HG02981 (cell line): Measurements from ENCODE around the gene TMEM258.

Source experiments
- ATAC-seq: cut with Tn5 transposase; IDR thresholded peaks from one replicate; pipeline ENCODE4 v1.9.1; 2021; ENCODE audit warnings: mild to moderate bottlenecking, moderate library complexity; ENCODE audit not compliant: unreplicated experiment

Gene TMEM258

DNA sequence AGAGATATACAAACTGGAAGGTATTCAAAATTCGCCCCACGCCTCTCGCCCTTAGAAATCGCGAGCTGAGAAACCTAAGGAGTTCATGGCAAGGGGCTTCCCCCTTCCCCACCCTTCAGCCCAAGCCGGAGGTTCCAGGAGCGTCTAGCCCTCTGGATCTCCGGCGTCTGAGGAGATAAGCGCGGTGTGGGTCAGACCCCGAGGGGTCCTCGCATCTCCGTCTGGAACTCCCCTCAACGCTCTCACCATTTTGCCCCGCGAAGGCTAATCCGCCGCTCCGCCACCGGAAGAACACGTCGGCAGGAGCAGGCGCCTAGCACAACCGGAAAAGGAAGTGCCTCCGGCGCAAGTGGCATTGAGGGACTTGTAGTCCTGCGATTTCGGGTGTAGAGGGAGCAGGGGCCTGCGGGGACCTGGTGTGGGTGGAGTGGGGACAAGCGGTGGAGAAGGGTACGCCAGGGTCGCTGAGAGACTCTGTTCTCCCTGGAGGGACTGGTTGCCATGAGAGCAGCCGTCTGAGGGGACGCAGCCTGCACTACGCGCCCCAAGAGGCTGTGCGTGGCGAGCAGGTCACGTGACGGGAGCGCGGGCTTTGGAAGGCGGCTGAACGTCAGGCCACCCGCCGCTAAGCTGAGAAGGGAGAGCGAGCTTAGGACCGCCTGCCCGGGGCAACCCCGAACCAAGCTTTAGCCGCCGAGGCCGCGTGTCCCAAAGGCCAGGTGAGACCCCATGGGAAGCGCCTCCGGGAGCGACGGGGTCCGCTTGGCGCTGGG lies at the start of gene TMEM258, which contains the start of gene FEN1:
TMEM258 (minus strand) TSS at position 290 of the 773 bp plus-strand sequence; CDS start at position 249, 41 bp downstream.
FEN1 (plus strand) TSS at position 602 of the 773 bp plus-strand sequence. CDS start 2,451 bp downstream, outside the sequence.
- peak; percentile 76 for ATAC-seq

DNA sequence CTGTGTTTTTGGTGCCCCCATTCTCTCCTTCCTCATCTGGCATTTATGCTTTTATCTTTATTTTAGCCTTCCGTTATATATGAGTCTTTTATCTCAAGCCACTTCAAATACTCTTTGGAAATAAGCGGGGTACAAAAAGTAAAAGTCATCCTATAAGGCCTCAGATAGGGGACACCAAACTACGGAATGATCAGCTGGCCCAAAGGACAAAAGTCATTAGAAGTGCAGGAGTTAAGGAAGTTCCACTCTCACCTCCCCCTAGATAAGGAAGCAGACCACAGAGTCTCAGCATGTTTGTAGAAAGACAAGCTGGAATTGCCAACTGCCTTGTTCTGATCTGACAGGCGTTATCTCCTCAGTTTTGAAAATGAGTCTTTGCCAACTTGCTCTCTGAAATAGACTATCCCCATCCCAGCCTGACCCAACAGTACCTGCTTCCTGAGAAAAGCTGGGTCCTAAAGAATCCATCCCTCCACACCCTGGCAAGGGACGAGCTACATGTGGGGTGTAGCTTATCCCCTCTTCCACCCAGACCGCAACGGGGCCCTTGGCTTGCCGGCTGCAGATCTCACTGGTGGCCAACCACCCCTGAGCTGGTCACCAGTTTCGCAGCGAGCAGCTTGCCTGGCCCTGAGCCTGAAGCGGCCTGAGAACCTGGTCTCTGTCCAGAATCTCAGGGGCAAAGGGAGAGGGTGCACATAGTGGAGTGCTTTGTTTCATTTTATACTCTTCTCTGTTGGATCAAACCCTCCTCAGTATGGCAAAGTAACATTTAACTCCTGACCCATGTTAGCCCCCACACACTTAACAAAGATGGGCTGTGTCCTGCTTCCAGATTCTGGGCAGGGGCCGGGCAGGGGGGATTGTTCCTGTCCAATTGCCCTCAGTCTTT lies 49.5 kb upstream of the TMEM258 start:
- ATAC-seq, result no peak

GRCh38 chr11:61840371-61840770 lies 48.0 kb upstream of the TMEM258 start:
- no peak for ATAC-seq

GRCh38 chr11:61839742-61840141 lies 47.3 kb upstream of the TMEM258 start:
- no peak for ATAC-seq

- no peak for ATAC-seq
Measured at GRCh38 chr11:61838921-61839320, 46.5 kb upstream of the TMEM258 start.

- no peak for ATAC-seq
Measured at GRCh38 chr11:61838501-61838900, 46.1 kb upstream of the TMEM258 start.

- no peak for ATAC-seq
Measured at GRCh38 chr11:61837411-61838005, 45.1 kb upstream of the TMEM258 start.

- no peak for ATAC-seq
Measured at GRCh38 chr11:61836193-61836592, 43.8 kb upstream of the TMEM258 start.

DNA sequence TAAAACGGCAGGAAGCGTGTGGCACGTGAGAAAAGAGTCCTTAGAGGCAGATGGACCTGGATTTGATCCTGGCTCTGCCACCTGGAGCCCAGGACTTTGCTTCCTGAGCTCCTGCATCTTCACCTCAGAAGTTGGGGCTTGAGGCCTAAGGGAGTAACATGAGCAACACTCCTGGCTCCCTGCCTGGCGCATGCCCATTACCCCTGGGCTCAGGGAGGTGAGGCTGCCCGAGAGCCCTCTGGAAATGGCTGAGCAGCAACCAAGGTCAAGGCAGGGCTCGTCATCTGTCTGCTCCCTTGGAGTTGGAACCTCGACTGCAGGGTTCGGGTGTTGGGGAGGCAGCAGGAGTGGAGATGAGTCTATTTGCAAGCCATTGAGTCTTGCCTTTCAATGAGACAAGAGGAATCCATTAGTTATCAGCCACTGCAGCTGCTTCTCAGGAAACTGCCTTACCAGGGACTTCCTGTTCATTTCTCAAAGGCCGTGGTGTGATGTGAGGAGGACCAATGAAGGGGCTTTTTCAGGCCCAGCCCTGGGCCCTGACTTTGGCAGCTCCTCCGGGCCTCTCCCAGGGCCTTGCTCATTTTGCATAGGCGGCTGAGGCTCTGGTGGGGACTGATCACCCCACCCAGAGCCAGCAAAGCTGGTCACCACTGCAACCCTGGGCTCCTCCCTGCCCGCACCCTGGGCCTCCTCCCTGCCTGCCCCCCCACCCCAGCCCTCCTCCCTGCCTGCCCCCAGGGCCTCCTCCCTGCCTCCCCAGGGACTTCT lies 42.1 kb upstream of the TMEM258 start:
- ATAC-seq, result peak; percentile 94

DNA sequence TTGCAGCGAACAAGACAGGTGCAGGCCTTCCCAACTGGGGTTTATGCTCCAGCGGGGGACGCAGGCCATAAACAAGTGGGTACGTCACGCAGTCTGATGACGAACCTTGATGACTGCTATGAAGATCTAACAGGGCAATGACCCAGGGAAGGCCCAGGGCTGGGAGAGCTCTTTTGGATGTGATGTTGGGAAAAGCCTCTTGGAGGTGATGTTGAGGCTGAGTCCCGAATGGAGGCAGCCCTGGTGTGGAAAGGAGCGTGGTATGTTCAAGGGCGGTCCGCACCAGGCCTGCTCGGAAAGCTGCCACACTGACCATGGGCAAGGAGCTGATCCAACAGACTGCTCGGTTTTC lies 41.5 kb upstream of the TMEM258 start:
- no peak for ATAC-seq

DNA sequence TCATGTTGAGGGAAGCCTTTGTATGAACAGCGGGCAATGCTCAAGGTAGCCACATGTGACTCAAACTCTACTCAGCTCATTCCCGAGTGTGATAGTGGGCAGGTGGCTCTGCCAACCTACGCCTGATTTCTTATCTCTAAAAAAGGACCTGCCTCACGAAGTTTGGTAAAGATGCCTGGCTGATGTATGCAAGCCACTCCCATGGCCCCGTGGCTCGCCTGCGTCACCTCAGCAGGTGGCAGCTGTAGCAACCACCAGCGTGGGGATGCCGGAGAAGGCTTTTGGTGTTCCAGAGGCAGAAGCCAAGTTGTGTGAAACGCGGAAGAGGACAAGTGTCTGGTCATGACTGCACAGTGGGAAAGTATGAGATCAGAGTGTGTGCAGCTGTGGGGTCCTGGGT lies 41.1 kb upstream of the TMEM258 start:
- ATAC-seq, result no peak

DNA sequence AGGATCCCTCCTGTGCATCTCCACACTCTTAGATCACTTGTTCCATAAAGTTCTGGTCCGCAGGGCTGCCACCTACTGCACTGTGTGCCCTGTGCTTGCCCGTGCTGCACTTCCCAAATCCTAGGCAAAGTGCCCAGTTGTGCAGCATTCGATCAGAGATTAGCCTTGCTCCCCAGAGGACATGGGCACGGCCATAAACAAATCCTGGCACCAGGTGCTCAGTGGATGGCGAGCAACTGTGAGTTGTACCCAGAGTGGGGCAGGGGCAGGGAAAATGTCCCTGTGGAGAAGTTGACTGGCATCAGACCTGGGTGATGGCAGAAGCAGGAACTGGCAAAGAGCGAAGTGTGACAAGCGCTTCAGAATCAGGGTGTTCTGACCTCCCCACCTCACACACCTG lies 40.4 kb upstream of the TMEM258 start:
- ATAC-seq, result no peak

DNA sequence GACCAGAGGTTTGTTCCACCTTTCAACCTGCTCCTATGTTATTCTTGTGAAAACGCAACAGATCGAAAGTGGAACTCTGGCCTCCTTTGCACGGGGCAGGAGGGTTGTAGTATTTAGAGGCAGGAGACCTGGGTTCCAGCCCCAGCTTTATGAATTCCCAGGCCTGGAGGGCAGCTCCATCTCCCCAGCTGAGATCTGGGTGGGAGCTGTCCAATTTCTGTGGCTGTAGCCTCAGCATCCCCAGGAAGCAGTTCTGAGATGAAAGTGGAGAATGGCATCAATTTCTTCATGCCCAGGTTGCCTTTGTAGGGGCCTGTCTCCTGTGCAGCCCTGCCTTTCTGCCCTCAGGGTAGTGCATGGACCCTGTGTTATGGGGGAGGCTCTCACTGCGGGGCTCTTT lies 39.8 kb upstream of the TMEM258 start:
- ATAC-seq, result no peak

DNA sequence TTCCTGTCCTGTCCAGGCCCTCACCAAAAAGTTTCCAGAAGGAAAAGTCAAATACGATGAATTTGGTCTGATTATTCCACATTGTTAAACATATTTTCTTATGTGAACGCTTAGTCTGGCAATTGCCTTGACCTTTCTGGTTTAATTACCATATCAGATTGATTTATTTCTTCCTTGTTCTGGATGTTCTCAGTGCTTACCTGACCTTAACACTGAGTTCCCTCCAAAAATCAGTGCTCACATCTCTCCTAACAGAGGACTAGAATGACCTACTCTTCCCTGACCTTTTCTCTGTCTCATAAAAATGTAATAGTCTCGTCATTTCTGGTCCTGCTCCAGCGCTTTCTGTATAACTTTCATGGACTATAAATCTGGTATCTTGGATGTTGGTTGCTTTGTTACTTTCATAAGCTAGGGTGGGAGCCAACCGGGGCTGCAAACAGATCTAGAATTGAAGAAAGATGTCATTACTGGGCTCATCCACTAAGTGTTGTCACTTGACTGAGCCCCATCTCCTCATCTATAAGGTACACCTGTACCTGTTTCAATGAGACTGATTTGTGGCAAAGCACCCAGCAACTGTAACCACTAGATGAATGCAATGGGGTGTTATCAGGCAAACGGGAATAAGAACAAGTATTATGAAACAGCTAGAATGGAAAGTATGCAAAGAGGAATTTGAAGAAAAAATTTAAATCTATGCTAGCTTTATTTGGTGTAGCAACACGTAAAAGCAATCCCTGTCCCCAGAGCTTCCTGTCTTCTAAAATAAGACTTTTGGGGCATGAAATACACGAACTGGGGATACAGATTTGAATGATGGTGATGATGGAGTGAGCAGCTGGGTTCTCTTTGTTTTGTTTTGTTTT lies 38.1 kb upstream of the TMEM258 start:
- no peak for ATAC-seq

- ATAC-seq, result no peak
Measured at GRCh38 chr11:61829806-61830205, 37.4 kb upstream of the TMEM258 start.

DNA sequence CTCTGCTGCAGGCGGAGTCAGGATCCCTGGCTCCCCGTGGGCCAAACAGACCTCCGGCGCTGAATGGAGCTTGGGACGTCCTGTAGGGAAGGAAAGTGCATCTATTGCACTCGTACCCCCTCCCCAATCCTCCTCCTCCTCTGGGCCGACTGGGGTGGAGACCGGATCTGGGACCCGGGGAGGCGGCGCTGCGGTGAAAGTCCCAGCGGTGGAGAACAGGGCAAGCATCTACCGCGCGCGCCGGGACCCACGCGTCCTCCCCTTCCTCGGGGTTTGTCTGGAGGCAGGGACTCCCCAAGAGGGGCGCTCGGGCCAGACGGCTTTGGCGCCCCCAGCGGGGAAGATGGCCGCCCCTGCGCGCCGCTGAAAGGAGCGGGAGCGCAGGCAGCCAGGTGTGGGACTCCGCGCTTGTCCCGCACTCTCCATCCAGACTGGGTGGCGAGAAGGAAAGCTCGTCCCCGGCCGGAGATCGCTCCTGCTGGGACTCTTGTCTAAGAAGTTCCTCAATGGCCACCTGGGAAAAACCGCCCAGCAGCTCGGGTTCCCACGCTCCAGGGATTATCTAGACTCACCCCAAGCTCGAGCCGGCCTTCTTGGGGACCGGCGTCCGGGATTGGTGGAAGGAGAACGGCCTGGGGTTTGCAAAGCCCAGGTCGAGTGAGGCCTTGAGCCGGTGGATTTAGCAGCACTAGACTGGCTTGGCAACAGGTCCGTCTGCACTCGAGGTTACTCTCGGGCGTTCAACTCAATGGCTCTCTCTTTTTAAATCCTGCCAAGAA lies 36.4 kb upstream of the TMEM258 start:
- no peak for ATAC-seq

DNA sequence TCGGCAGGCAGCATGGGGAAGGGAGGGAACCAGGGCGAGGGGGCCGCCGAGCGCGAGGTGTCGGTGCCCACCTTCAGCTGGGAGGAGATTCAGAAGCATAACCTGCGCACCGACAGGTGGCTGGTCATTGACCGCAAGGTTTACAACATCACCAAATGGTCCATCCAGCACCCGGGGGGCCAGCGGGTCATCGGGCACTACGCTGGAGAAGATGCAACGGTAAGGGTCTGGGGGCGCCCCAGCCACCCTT lies 35.9 kb upstream of the TMEM258 start:
- ATAC-seq, result no peak

DNA sequence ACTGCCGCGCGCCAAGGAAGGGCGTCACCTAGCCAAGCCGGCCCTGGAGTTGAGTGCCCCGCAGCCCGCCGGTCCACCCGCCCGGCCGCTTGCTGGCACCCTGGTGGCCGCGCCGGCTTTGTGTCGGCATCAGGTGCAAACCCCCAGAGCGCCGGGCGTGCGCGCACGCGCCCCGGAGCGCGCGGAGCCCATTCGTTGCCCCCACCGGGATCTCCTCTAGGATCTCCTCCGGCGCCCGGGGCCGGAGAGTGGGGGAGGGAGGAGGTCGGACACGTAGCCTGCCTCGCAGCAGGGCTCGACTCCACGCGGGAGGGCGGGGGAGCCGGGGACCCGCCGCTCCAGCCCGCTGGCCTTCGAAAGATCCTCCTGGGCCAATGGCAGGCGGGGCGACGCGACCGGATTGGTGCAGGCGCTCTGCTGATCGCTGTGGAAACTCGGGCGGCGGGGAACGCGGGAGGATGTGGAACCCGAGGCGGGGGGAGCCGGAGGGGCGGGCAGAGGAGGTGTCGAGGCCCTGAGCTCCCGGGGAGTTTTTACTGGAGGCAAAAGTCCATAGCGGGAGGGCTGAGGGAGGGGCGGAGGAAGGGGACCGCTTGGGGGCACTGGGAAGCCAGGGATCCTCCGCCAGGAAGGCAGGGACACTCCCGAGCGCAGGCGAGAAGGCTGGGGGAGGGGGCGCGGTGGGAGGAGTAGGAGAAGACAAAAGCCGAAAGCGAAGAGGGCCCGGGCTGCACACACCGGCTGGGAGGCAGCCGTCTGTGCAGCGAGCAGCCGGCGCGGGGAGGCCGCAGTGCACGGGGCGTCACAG lies 35.4 kb upstream of the TMEM258 start, which contains the start of gene FADS2:
FADS2 (plus strand) TSS at position 730 of the 808 bp plus-strand sequence. CDS start 91 bp downstream, outside the sequence.
- ATAC-seq, result peak; percentile 71
